Right atrium auricular region (tissue), 2 donors: Measurements from ENCODE around the gene NPFFR1. TPM values are rescaled to one million over a fixed set of nuclear protein-coding genes. Genes with fewer than 3 reads are reported as not detected.

Source experiments
- DNase-seq: peaks from one replicate; pipeline ENCODE4 v3.0.0-alpha.2; 2019; ENCODE audit warnings: low spot score
- H3K27ac ChIP-seq, 2 donors: fragments of 200-600 bp; sonication (generic); 1 replicate in 1 of 2; 2 replicates in 1 of 2; pipeline ENCODE4 v1.5.1; 2016 to 2019
- H3K27me3 ChIP-seq, 2 donors: fragments of 200-600 bp; sonication (generic); one replicate each; pipeline versions ENCODE4 v1.5.1 to v1.6.0; 2017 to 2019
- H3K36me3 ChIP-seq: fragments of 200-600 bp; sonication (generic); one replicate; pipeline ENCODE4 v1.5.1; 2016
- H3K4me1 ChIP-seq, 2 donors: fragments of 200-600 bp; sonication (generic); one replicate each; pipeline versions ENCODE4 v1.5.1 to v1.6.0; 2017 to 2019
- H3K4me3 ChIP-seq, 2 donors: fragments of 200-600 bp; sonication (generic); 1 replicate in 1 of 2; 2 replicates in 1 of 2; pipeline ENCODE4 v1.5.1; 2017 to 2019; ENCODE audit warnings: mild to moderate bottlenecking in 1 of 2, moderate library complexity in 1 of 2
- H3K9me3 ChIP-seq, 2 donors: fragments of 200-600 bp; sonication (generic); one replicate each; pipeline ENCODE4 v1.5.1; 2019
- CTCF ChIP-seq, 2 donors: fragments of 200-600 bp; sonication (generic); IDR thresholded peaks; one replicate each; pipeline ENCODE4 v1.5.1; 2019; ENCODE audit warnings: antibody characterized with exemption in 2 of 2
- total RNA-seq, 2 donors: library from RNA; depleted of rRNA; stranded (reverse); fragments of >200 nt; gene quantifications; one replicate each; pipeline ENCODE4 v1.1.0, GENCODE V29; 2016

NPFFR1 gene
- total RNA-seq, 2 donors from 2014 or later = 0.47 TPM; not detected in 1

GRCh38 chr10:70274643-70275042 lies 9.2 kb downstream of the NPFFR1 start:
- no peaks in the 10 kb centered on the region for H3K36me3 ChIP-seq
- H3K27me3 ChIP-seq = no peaks in the 10 kb centered on the region
- TF ChIP-seq CTCF (IDR thresholded peaks at IDR 0.05) = peak in 1 of 2 donors; percentile 33
- H3K4me3 ChIP-seq = no peak overlapping the region
- no peaks in the 10 kb centered on the region for H3K9me3 ChIP-seq
- DNase-seq = no peak
- no peak overlapping the region for H3K27ac ChIP-seq
- H3K4me1 ChIP-seq = peaks cover 0 to 10% of the 10 kb centered on the region in 2 donors

GRCh38 chr10:70272925-70273316 lies 10.9 kb downstream of the NPFFR1 start:
- Histone ChIP-seq H3K4me1 (peaks cover 0 to 10% of the 10 kb centered on the region in 2 donors), H3K36me3 (no peaks in the 10 kb centered on the region), H3K9me3 (no peaks in the 10 kb centered on the region), H3K27ac (no peak overlapping the region), H3K27me3 (no peaks in the 10 kb centered on the region), H3K4me3 (no peak overlapping the region)
- peak; percentile 28 to 71 for TF ChIP-seq CTCF (IDR thresholded peaks at IDR 0.05)
- DNase-seq = no peak

GRCh38 chr10:70271996-70272924 lies 11.5 kb downstream of the NPFFR1 start:
- no peak overlapping the region for H3K27ac ChIP-seq
- no peaks in the 10 kb centered on the region for H3K36me3 ChIP-seq
- no peak for TF ChIP-seq CTCF (IDR thresholded peaks at IDR 0.05)
- peak; percentile 73 for DNase-seq
- H3K4me3 ChIP-seq = no peak overlapping the region
- no peaks in the 10 kb centered on the region for H3K27me3 ChIP-seq
- H3K9me3 ChIP-seq = no peaks in the 10 kb centered on the region
- peaks cover 0 to 10% of the 10 kb centered on the region in 2 donors for H3K4me1 ChIP-seq

GRCh38 chr10:70270952-70271351 lies 12.9 kb downstream of the NPFFR1 start:
- no peaks in the 10 kb centered on the region for H3K27me3 ChIP-seq
- no peak overlapping the region for H3K27ac ChIP-seq
- no peak for DNase-seq
- no peak overlapping the region for H3K4me3 ChIP-seq
- H3K9me3 ChIP-seq = no peaks in the 10 kb centered on the region
- peaks cover 0 to 10% of the 10 kb centered on the region in 2 donors for H3K4me1 ChIP-seq
- no peaks in the 10 kb centered on the region for H3K36me3 ChIP-seq
- no peak for TF ChIP-seq CTCF (IDR thresholded peaks at IDR 0.05)

GRCh38 chr10:70269741-70270140 lies 14.1 kb downstream of the NPFFR1 start:
- no peak for TF ChIP-seq CTCF (IDR thresholded peaks at IDR 0.05)
- Histone ChIP-seq H3K27ac (no peak overlapping the region), H3K36me3 (no peaks in the 10 kb centered on the region), H3K27me3 (no peaks in the 10 kb centered on the region), H3K9me3 (no peaks in the 10 kb centered on the region), H3K4me1 (peaks cover 0 to 8% of the 10 kb centered on the region in 2 donors), H3K4me3 (no peak overlapping the region)
- no peak for DNase-seq
